Activated naive CD8-positive, alpha-beta T cell treated with anti-CD3 and anti-CD28 coated beads, Interleukin-2, amount 50 U/mL, for 24 hours (primary cell): ENCODE data around the gene ARHGEF4.

Source experiments
- ATAC-seq: fragments of 150-1000 bp; cut with Tn5 transposase; one replicate; pipeline ENCODE4 v1.10.0; 2021
- DNase-seq: peaks from one replicate; pipeline ENCODE4 v3.0.0; 2021
- H3K27ac Mint-ChIP-seq: one replicate; pipeline ENCODE4 v1.8.0; 2021; ENCODE audit warnings: mild to moderate bottlenecking, mixed read lengths
- H3K27me3 Mint-ChIP-seq: one replicate; pipeline ENCODE4 v1.8.0; 2021; ENCODE audit warnings: mixed read lengths
- H3K36me3 Mint-ChIP-seq: one replicate; pipeline ENCODE4 v1.8.0; 2021; ENCODE audit warnings: low read depth, mixed read lengths
- H3K4me1 Mint-ChIP-seq: one replicate; pipeline ENCODE4 v1.8.0; 2021; ENCODE audit warnings: mixed read lengths
- H3K4me3 Mint-ChIP-seq: one replicate; pipeline ENCODE4 v1.8.0; 2021; ENCODE audit warnings: mild to moderate bottlenecking, moderate library complexity, mixed read lengths
- H3K9me3 Mint-ChIP-seq: one replicate; pipeline ENCODE4 v1.8.0; 2021; ENCODE audit warnings: mixed read lengths

Gene ARHGEF4

GRCh38 chr2:130954873-130955272 is 118.2 kb downstream of the ARHGEF4 start:
- Mint-ChIP-seq H3K4me1 (no peaks in the 10 kb centered on the region), H3K27me3 (peaks cover 10% of the 10 kb centered on the region), H3K27ac (no peak overlapping the region), H3K36me3 (peaks cover 4% of the 10 kb centered on the region), H3K9me3 (peaks cover 14% of the 10 kb centered on the region), H3K4me3 (no peak overlapping the region)
- no peak for DNase-seq
- ATAC-seq, result no peak

- Mint-ChIP-seq H3K9me3 (peaks cover 14% of the 10 kb centered on the region), H3K36me3 (peaks cover 4% of the 10 kb centered on the region), H3K4me3 (no peak overlapping the region), H3K27me3 (peaks cover 26% of the 10 kb centered on the region), H3K4me1 (peaks cover 2% of the 10 kb centered on the region), H3K27ac (no peak overlapping the region)
- DNase-seq (no peak), ATAC-seq (no peak)
Observed at GRCh38 chr2:130957915-130958314, 121.2 kb downstream of the ARHGEF4 start.

GRCh38 chr2:130963196-130963848 is 126.6 kb downstream of the ARHGEF4 start:
- H3K27ac Mint-ChIP-seq, result no peak overlapping the region
- DNase-seq, result no peak
- H3K4me3 Mint-ChIP-seq, result no peak overlapping the region
- H3K36me3 Mint-ChIP-seq, result no peaks in the 10 kb centered on the region
- no peaks in the 10 kb centered on the region for H3K9me3 Mint-ChIP-seq
- peaks cover 11% of the 10 kb centered on the region for H3K4me1 Mint-ChIP-seq
- no peak for ATAC-seq
- peaks cover 51% of the 10 kb centered on the region for H3K27me3 Mint-ChIP-seq

DNA sequence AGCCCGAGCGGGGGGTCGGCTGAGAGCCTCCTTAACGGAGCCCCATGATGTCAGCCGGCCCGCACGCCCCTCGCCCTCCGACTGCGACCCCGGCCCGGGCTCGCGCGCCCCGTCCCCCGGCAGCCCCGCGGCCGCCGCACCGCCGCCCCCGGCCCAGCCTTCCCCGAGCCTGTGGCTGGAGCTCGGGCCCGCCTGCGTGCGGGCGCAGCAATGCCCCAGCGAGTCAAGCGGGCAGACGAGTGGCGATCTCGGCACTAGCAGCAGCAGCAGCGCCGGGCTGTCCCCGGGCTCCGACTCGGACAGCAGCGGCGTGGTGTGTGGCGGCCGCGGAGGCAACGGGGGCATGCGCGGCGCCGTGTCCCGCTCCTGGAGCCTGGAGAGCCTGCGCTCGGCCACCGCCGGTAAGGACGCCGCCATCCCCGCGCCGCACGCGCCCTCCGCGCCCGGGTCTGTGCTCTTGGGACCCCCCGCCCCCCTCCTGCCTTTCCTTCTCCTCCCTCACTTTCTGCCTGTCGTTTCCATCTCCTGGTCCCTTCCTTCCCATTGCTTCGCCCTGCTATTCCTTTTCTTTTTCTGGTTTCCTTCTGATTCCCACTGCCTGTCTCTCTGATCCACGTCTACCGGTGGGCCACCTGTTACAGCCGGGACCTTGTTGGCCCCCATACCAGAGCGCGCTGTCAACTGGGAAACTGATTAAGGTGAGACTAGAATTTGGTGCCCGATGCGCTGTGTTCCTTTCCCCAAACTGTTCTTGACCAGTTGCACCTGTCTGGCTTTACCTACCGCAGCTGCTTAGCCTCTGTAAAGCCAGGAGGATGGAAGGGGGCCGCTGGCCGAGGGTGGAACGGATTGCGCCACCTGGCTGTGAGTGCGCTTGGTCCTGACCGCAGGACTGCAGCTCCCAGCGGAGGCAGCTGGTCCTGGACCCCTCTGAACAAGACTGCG is 127.4 kb downstream of the ARHGEF4 start:
- H3K36me3 Mint-ChIP-seq, result no peaks in the 10 kb centered on the region
- no peaks in the 10 kb centered on the region for H3K9me3 Mint-ChIP-seq
- no peak overlapping the region for H3K27ac Mint-ChIP-seq
- H3K4me1 Mint-ChIP-seq, result peaks cover 11% of the 10 kb centered on the region
- ATAC-seq, result no peak
- peak; percentile 24 for DNase-seq
- H3K4me3 Mint-ChIP-seq, result peak overlapping the region; percentile 67
- H3K27me3 Mint-ChIP-seq, result peaks cover 49% of the 10 kb centered on the region

GRCh38 chr2:130964931-130965330 is 128.2 kb downstream of the ARHGEF4 start:
- Mint-ChIP-seq H3K4me3 (no peak overlapping the region), H3K36me3 (no peaks in the 10 kb centered on the region), H3K9me3 (no peaks in the 10 kb centered on the region), H3K27me3 (peaks cover 50% of the 10 kb centered on the region), H3K27ac (no peak overlapping the region), H3K4me1 (peaks cover 11% of the 10 kb centered on the region)
- DNase-seq (no peak), ATAC-seq (no peak)

GRCh38 chr2:130966149-130966774 is 129.5 kb downstream of the ARHGEF4 start:
- Mint-ChIP-seq H3K9me3 (no peaks in the 10 kb centered on the region), H3K36me3 (no peaks in the 10 kb centered on the region), H3K27me3 (peaks cover 46% of the 10 kb centered on the region), H3K27ac (no peak overlapping the region), H3K4me1 (peaks cover 11% of the 10 kb centered on the region), H3K4me3 (no peak overlapping the region)
- no peak for DNase-seq
- no peak for ATAC-seq

DNA sequence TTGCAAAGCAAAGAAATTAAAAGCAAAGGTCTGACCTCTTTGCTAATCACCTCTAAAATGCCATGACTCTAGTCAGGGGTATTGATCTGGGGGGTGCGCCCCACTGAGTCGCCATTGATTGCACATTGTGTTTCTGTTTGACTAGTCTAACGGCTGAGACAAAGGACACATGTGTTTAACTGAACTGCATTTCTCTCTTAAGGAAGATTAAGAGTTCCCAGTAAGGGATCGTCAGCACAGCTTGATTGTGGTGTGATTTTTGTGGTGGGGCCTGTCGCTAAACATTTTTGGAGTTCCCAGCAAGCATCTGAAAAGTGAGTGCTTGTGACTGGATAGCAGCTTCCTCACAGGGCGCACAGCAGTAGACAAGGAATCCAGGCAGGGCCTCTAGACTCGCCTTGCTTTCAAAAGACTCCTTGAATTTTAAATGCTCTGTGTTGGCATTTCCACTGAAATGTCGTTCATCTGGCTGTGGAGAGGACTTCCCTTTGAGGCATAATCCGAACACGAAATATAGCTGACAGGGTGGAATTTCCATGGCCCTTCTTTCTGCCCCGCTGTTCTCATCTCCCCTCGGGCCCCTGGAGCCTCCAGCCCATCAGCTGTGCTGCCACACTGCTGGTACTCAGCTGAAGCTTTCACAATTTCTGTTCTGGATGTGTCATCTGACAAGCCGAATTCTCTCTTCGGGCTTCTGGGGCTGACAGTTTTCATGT is 130.2 kb downstream of the ARHGEF4 start:
- H3K27me3 Mint-ChIP-seq, result peaks cover 39% of the 10 kb centered on the region
- H3K4me3 Mint-ChIP-seq, result no peak overlapping the region
- ATAC-seq (no peak), DNase-seq (no peak)
- H3K9me3 Mint-ChIP-seq, result no peaks in the 10 kb centered on the region
- no peak overlapping the region for H3K27ac Mint-ChIP-seq
- H3K36me3 Mint-ChIP-seq, result no peaks in the 10 kb centered on the region
- H3K4me1 Mint-ChIP-seq, result peaks cover 11% of the 10 kb centered on the region

DNA sequence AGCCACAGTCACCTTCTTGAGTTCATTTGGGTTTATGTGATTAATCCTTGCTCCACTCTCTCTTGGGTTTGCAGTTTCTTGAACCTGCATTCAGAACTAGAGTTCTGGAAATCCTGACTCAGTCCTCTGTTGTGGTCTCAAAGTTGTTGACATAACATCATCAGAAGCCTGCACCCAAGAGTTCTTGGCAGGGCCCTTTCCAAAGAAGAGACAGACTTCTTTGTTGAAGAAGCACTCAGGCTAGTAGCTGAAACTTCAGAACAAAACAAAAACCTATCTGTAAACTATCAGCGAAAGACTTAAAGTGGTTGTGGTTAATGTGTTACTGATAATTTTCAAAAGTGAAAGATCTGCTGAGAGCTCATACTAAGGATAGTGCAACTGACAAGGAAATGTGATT is 135.7 kb downstream of the ARHGEF4 start:
- DNase-seq (no peak), ATAC-seq (no peak)
- Mint-ChIP-seq H3K36me3 (no peaks in the 10 kb centered on the region), H3K27me3 (peaks cover 2% of the 10 kb centered on the region), H3K27ac (no peak overlapping the region), H3K4me1 (peaks cover 4% of the 10 kb centered on the region), H3K4me3 (no peak overlapping the region), H3K9me3 (no peaks in the 10 kb centered on the region)

GRCh38 chr2:130975729-130976128 is 139.0 kb downstream of the ARHGEF4 start:
- no peaks in the 10 kb centered on the region for H3K9me3 Mint-ChIP-seq
- no peaks in the 10 kb centered on the region for H3K36me3 Mint-ChIP-seq
- H3K27me3 Mint-ChIP-seq, result no peaks in the 10 kb centered on the region
- ATAC-seq (no peak), DNase-seq (no peak)
- H3K27ac Mint-ChIP-seq, result no peak overlapping the region
- no peak overlapping the region for H3K4me3 Mint-ChIP-seq
- H3K4me1 Mint-ChIP-seq, result peaks cover 4% of the 10 kb centered on the region

DNA sequence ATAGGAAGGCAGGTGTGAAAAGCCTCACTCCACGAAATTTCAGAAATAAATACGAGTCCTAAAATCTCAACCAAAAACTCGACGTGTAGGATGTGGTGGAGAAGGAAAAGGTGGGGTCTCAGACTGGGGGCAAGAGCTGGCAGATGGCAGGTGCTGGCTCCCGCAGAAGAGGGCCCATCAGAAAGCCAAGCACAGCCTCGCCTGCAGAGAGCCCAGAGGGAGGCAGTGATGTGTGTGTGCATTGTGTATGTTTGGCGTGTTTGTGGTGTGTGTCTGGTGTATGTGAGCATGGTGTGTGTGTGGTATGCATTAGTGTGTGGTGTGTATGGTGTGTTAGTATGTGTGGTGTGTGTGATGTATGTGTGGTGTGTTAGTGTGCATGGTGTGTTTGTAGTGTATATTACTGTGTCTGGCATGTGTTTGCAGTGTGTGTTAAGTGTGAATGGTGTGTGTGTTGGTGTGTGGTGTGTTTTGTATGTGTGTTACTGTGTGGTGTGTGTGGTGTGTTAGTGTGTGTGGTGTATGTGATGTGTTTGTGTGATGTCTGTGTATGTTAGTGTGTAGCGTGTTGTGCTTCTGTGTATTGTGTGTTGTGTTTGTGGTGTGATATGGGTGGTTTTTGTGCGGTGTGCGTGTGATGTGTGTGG is 140.0 kb downstream of the ARHGEF4 start:
- no peak overlapping the region for H3K4me3 Mint-ChIP-seq
- no peaks in the 10 kb centered on the region for H3K27me3 Mint-ChIP-seq
- no peak overlapping the region for H3K27ac Mint-ChIP-seq
- no peaks in the 10 kb centered on the region for H3K36me3 Mint-ChIP-seq
- ATAC-seq (no peak), DNase-seq (no peak)
- peaks cover 4% of the 10 kb centered on the region for H3K4me1 Mint-ChIP-seq
- H3K9me3 Mint-ChIP-seq, result no peaks in the 10 kb centered on the region

GRCh38 chr2:130977461-130978050 is 140.8 kb downstream of the ARHGEF4 start:
- ATAC-seq, result no peak
- DNase-seq, result no peak
- H3K4me1 Mint-ChIP-seq, result peaks cover 1% of the 10 kb centered on the region
- peaks cover 1% of the 10 kb centered on the region for H3K27me3 Mint-ChIP-seq
- H3K4me3 Mint-ChIP-seq, result no peak overlapping the region
- no peaks in the 10 kb centered on the region for H3K9me3 Mint-ChIP-seq
- no peaks in the 10 kb centered on the region for H3K36me3 Mint-ChIP-seq
- no peak overlapping the region for H3K27ac Mint-ChIP-seq

- Mint-ChIP-seq H3K27ac (no peak overlapping the region), H3K4me1 (peaks cover 6% of the 10 kb centered on the region), H3K27me3 (peaks cover 1% of the 10 kb centered on the region), H3K9me3 (no peaks in the 10 kb centered on the region), H3K4me3 (no peak overlapping the region), H3K36me3 (no peaks in the 10 kb centered on the region)
- DNase-seq, result no peak
- ATAC-seq, result no peak
Observed at GRCh38 chr2:130981667-130982066, 145.0 kb downstream of the ARHGEF4 start.

- H3K4me3 Mint-ChIP-seq, result no peak overlapping the region
Observed at GRCh38 chr2:130985206-130985780, 148.6 kb downstream of the ARHGEF4 start.

More at GRCh38 chr2:130985206-130985780, 148.6 kb downstream of the ARHGEF4 start:
- H3K36me3 Mint-ChIP-seq, result no peaks in the 10 kb centered on the region
- H3K9me3 Mint-ChIP-seq, result no peaks in the 10 kb centered on the region
- ATAC-seq (no peak), DNase-seq (no peak)
- peaks cover 1% of the 10 kb centered on the region for H3K27me3 Mint-ChIP-seq
- peaks cover 6% of the 10 kb centered on the region for H3K4me1 Mint-ChIP-seq
- H3K27ac Mint-ChIP-seq, result no peak overlapping the region
